ENCODE results near the gene ELL2. TPM values are rescaled to one million over a fixed set of nuclear protein-coding genes. Genes with fewer than 3 reads are reported as not detected.

The ELL2 gene
- total and polyA plus RNA-seq, 9 of the 15 experiments (the other 6 are each of a cell fraction or from before 2014, with no cell fraction given), result 4.3 to 18.3 (median 14.5) TPM

GRCh38 chr5:95912029-95912428, 49.6 kb downstream of the ELL2 start:
- intact Hi-C loops (cut with micrococcal nuclease), result no loop called here
- H3K4me3 ChIP-seq, result no peak overlapping the region
- 52% methylated on average over 2 of the region's 2 CpGs for WGBS (ENCODE audit: insufficient coverage, low coverage, missing lambda C conversion rate)
- no peaks in the 10 kb centered on the region for H3K79me2 ChIP-seq (ENCODE audit: control insufficient read depth, insufficient read depth, low read length)
- no peaks in the 10 kb centered on the region for H3K9me3 ChIP-seq (replicated peaks; ENCODE audit: control insufficient read depth, insufficient read depth, low read depth, low read length)
- H3K9ac ChIP-seq (ENCODE audit: insufficient read depth in 1 of 2, low read depth in 2 of 2, low read length in 2 of 2), result no peak overlapping the region
- no peak overlapping the region for H2AFZ ChIP-seq (ENCODE audit: low read depth, low read length)
- in situ Hi-C loops (cut with MboI), result no loop called here
- H4K20me1 ChIP-seq (replicated peaks; ENCODE audit: control insufficient read depth, insufficient read depth, low read length), result no peaks in the 10 kb centered on the region
- TF ChIP-seq KAT7 (CRISPR knock-in tag; IDR thresholded peaks at IDR 0.05; ENCODE audit: borderline replicate concordance) (no peak), SP1 (CRISPR knock-in tag; IDR thresholded peaks at IDR 0.05) (no peak), ETS2 (tag; IDR thresholded peaks at IDR 0.05; ENCODE audit: borderline replicate concordance, poor library complexity, severe bottlenecking) (no peak), RCOR1 (IDR thresholded peaks at IDR 0.05; ENCODE audit: borderline replicate concordance in 1 of 2, low read depth in 2 of 2, low read length in 2 of 2) (no peak), ZNF655 (CRISPR knock-in tag; IDR thresholded peaks at IDR 0.05) (no peak), ZNF318 (IDR thresholded peaks at IDR 0.05; ENCODE audit: borderline replicate concordance in 1 of 2, low read depth in 1 of 2) (no peak), SAP30 (IDR thresholded peaks at IDR 0.05; ENCODE audit: borderline replicate concordance, insufficient read depth, low read depth, low read length, poor library complexity, severe bottlenecking) (no peak), FOS (IDR thresholded peaks at IDR 0.05; ENCODE audit: extremely low read depth, insufficient read length) (no peak)
- TF ChIP-seq, protein P1, sequence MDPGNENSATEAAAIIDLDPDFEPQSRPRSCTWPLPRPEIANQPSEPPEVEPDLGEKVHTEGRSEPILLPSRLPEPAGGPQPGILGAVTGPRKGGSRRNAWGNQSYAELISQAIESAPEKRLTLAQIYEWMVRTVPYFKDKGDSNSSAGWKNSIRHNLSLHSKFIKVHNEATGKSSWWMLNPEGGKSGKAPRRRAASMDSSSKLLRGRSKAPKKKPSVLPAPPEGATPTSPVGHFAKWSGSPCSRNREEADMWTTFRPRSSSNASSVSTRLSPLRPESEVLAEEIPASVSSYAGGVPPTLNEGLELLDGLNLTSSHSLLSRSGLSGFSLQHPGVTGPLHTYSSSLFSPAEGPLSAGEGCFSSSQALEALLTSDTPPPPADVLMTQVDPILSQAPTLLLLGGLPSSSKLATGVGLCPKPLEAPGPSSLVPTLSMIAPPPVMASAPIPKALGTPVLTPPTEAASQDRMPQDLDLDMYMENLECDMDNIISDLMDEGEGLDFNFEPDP (CRISPR knock-in tag; IDR thresholded peaks at IDR 0.05), result no peak
- no peaks in the 10 kb centered on the region for H3K9me1 ChIP-seq (ENCODE audit: control insufficient read depth, insufficient read depth, low read length)
- ChIA-PET POLR2A (interaction anchor here (1.1 kb wide), 2 partner anchors 11 to 29 kb away, joined by 3 to 4 read pairs; no protein-coding TSS in a partner anchor), CTCF (ENCODE audit: low intra/inter-chr PET ratio) (no interaction called here)
- peaks cover 9% of the 10 kb centered on the region; the same call in 1 of the 3 replicates for H3K36me3 ChIP-seq (ENCODE audit: control insufficient read depth, insufficient read depth, low read length)
- H3K27me3 ChIP-seq (ENCODE audit: control insufficient read depth in 2 of 2, insufficient read depth in 2 of 2, low read length in 2 of 2), result no peaks in the 10 kb centered on the region
- no peak for FAIRE-seq
- no TSS peak for BruUV-seq (replicated peaks)
- no peak for ATAC-seq
- DNase-seq (ENCODE audit: extremely low read depth in 1 of 4, low spot score in 3 of 4), result no peak
- H3K4me1 ChIP-seq (replicated peaks in 1 of 2; ENCODE audit: control insufficient read depth in 2 of 2, insufficient read depth in 2 of 2, low read length in 2 of 2), result 0 out of 5 replicates have a peak, but pooled peaks cover 0 to 4% of the 10 kb centered on the region in 2 experiments
- no peak overlapping the region for H3K4me2 ChIP-seq (ENCODE audit: insufficient read depth, low read length)
- no peak overlapping the region for H3K27ac ChIP-seq (ENCODE audit: extremely low read depth, low read depth, low read length)

Data from K562 (cell line).